Subcutaneous abdominal adipose tissue (tissue), 5 donors: ENCODE measurements around the gene COL28A1.
"Not testable (repeated sequence)": the region's sequence is repeated elsewhere in the genome, so short reads cannot be mapped to it uniquely, and the experiment has no call there.

Source experiments
- H3K27ac ChIP-seq: one replicate; pipeline ENCODE4 v1.7.0; 2013; ENCODE audit warnings: low read depth, mild to moderate bottlenecking, inconsistent platforms, low read length, moderate library complexity
- H3K27me3 ChIP-seq, 5 donors: one replicate each; pipeline ENCODE4 v1.7.0; 2013; ENCODE audit warnings: low read length in 5 of 5, inconsistent platforms in 1 of 5; ENCODE audit not compliant: control insufficient read depth in 5 of 5, insufficient read depth in 4 of 5
- H3K36me3 ChIP-seq, 5 donors: one replicate each; pipeline ENCODE4 v1.7.0; 2013; ENCODE audit warnings: low read length in 5 of 5; ENCODE audit not compliant: control insufficient read depth in 5 of 5, insufficient read depth in 5 of 5
- H3K4me1 ChIP-seq, 5 donors: one replicate each; pipeline ENCODE4 v1.7.0; 2013; ENCODE audit warnings: low read length in 5 of 5, mild to moderate bottlenecking in 3 of 5, moderate library complexity in 1 of 5; ENCODE audit not compliant: control insufficient read depth in 5 of 5, insufficient read depth in 5 of 5
- H3K4me3 ChIP-seq, 5 donors: one replicate each; pipeline ENCODE4 v1.7.0; 2013; ENCODE audit warnings: low read length in 5 of 5, low read depth in 1 of 5
- H3K9ac ChIP-seq, 5 donors: one replicate each; pipeline ENCODE4 v1.7.0; 2013; ENCODE audit warnings: low read length in 5 of 5, mild to moderate bottlenecking in 4 of 5, moderate library complexity in 3 of 5
- H3K9me3 ChIP-seq, 5 donors: one replicate each; pipeline ENCODE4 v1.7.0; 2013; ENCODE audit warnings: low read length in 5 of 5; ENCODE audit not compliant: control insufficient read depth in 5 of 5
- donor health status: healthy.
- donor health status: healthy.
- donor health status: healthy.
- donor health status: healthy.
- donor health status: healthy.

The COL28A1 gene

GRCh38 chr7:7417851-7418250 lies 117.8 kb downstream of the COL28A1 start:
- no peak overlapping the region for H3K27ac ChIP-seq
- no peaks in the 10 kb centered on the region for H3K9me3 ChIP-seq
- H3K9ac ChIP-seq, result no peak overlapping the region
- H3K4me3 ChIP-seq, result no peak overlapping the region
- H3K27me3 ChIP-seq, result no peaks in the 10 kb centered on the region
- H3K36me3 ChIP-seq, result no peaks in the 10 kb centered on the region
- H3K4me1 ChIP-seq, result no peaks in the 10 kb centered on the region

GRCh38 chr7:7417414-7417813 lies 118.3 kb downstream of the COL28A1 start:
- no peaks in the 10 kb centered on the region for H3K36me3 ChIP-seq
- no peak overlapping the region for H3K4me3 ChIP-seq
- H3K4me1 ChIP-seq, result no peaks in the 10 kb centered on the region
- no peak overlapping the region for H3K9ac ChIP-seq
- H3K27ac ChIP-seq, result no peak overlapping the region
- H3K9me3 ChIP-seq, result no peaks in the 10 kb centered on the region
- no peaks in the 10 kb centered on the region for H3K27me3 ChIP-seq

GRCh38 chr7:7416031-7416858 lies 119.4 kb downstream of the COL28A1 start:
- Histone ChIP-seq H3K27ac (no peak overlapping the region), H3K27me3 (no peaks in the 10 kb centered on the region), H3K9ac (no peak overlapping the region), H3K36me3 (no peaks in the 10 kb centered on the region), H3K4me1 (no peaks in the 10 kb centered on the region), H3K4me3 (no peak overlapping the region), H3K9me3 (no peaks in the 10 kb centered on the region)

GRCh38 chr7:7414791-7415603 lies 120.7 kb downstream of the COL28A1 start:
- no peaks in the 10 kb centered on the region for H3K27me3 ChIP-seq
- H3K4me3 ChIP-seq, result no peak overlapping the region
- no peaks in the 10 kb centered on the region for H3K9me3 ChIP-seq
- no peak overlapping the region for H3K27ac ChIP-seq
- no peaks in the 10 kb centered on the region for H3K36me3 ChIP-seq
- H3K9ac ChIP-seq, result no peak overlapping the region
- H3K4me1 ChIP-seq, result no peaks in the 10 kb centered on the region

- Histone ChIP-seq H3K9me3 (peaks cover 0 to 11% (median 3%) of the 10 kb centered on the region in 5 donors), H3K27ac (no peak overlapping the region), H3K27me3 (no peaks in the 10 kb centered on the region), H3K36me3 (no peaks in the 10 kb centered on the region), H3K4me1 (no peaks in the 10 kb centered on the region), H3K4me3 (no peak overlapping the region), H3K9ac (no peak overlapping the region)
Observed at GRCh38 chr7:7408001-7408770, 127.5 kb downstream of the COL28A1 start.

- Histone ChIP-seq H3K9me3 (peaks cover 0 to 11% (median 3%) of the 10 kb centered on the region in 5 donors), H3K4me3 (no peak overlapping the region), H3K9ac (no peak overlapping the region), H3K4me1 (no peaks in the 10 kb centered on the region), H3K27me3 (no peaks in the 10 kb centered on the region), H3K27ac (no peak overlapping the region), H3K36me3 (no peaks in the 10 kb centered on the region)
Observed at GRCh38 chr7:7405461-7405860, 130.2 kb downstream of the COL28A1 start.

- H3K27me3 ChIP-seq, result no peaks in the 10 kb centered on the region
- H3K36me3 ChIP-seq, result no peaks in the 10 kb centered on the region
- no peak overlapping the region for H3K27ac ChIP-seq
- H3K4me3 ChIP-seq, result no peak overlapping the region
- no peaks in the 10 kb centered on the region for H3K9me3 ChIP-seq
- no peaks in the 10 kb centered on the region for H3K4me1 ChIP-seq
- no peak overlapping the region for H3K9ac ChIP-seq
Observed at GRCh38 chr7:7399707-7400106, 136.0 kb downstream of the COL28A1 start.

GRCh38 chr7:7395785-7396184 lies 139.9 kb downstream of the COL28A1 start:
- H3K27ac ChIP-seq, result no peak overlapping the region
- peaks cover 0 to 7% (median 0%) of the 10 kb centered on the region in 5 donors for H3K9me3 ChIP-seq
- no peaks in the 10 kb centered on the region for H3K36me3 ChIP-seq
- H3K4me3 ChIP-seq, result no peak overlapping the region
- no peaks in the 10 kb centered on the region for H3K4me1 ChIP-seq
- no peak overlapping the region for H3K9ac ChIP-seq
- H3K27me3 ChIP-seq, result no peaks in the 10 kb centered on the region

- not testable (repeated sequence) for H3K9me3 ChIP-seq, H3K4me1 ChIP-seq, H3K9ac ChIP-seq, H3K36me3 ChIP-seq, H3K27ac ChIP-seq, H3K27me3 ChIP-seq, H3K4me3 ChIP-seq
Observed at GRCh38 chr7:7388164-7388563, 147.5 kb downstream of the COL28A1 start.

GRCh38 chr7:7385421-7385820 lies 150.3 kb downstream of the COL28A1 start:
- H3K27ac ChIP-seq, result no peak overlapping the region
- H3K27me3 ChIP-seq, result no peaks in the 10 kb centered on the region
- H3K36me3 ChIP-seq, result no peaks in the 10 kb centered on the region
- no peaks in the 10 kb centered on the region for H3K4me1 ChIP-seq
- H3K4me3 ChIP-seq, result no peak overlapping the region
- H3K9me3 ChIP-seq, result peaks cover 0 to 5% (median 0%) of the 10 kb centered on the region in 5 donors
- H3K9ac ChIP-seq, result no peak overlapping the region
